Parietal lobe (tissue), 1 donor: Measurements from ENCODE around the gene TMEM171. TPM values are rescaled to one million over a fixed set of nuclear protein-coding genes. Genes with fewer than 3 reads are reported as not detected.

Source experiments
- total RNA-seq: library from RNA; depleted of rRNA; stranded (reverse); fragments of >200 nt; gene quantifications from one replicate; pipeline ENCODE4 v1.2.3, GENCODE V29; 2014

TMEM171 gene, protein sequence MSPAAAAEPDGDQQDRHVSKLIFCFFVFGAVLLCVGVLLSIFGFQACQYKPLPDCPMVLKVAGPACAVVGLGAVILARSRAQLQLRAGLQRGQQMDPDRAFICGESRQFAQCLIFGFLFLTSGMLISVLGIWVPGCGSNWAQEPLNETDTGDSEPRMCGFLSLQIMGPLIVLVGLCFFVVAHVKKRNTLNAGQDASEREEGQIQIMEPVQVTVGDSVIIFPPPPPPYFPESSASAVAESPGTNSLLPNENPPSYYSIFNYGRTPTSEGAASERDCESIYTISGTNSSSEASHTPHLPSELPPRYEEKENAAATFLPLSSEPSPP
- 0.94 TPM for total RNA-seq

DNA sequence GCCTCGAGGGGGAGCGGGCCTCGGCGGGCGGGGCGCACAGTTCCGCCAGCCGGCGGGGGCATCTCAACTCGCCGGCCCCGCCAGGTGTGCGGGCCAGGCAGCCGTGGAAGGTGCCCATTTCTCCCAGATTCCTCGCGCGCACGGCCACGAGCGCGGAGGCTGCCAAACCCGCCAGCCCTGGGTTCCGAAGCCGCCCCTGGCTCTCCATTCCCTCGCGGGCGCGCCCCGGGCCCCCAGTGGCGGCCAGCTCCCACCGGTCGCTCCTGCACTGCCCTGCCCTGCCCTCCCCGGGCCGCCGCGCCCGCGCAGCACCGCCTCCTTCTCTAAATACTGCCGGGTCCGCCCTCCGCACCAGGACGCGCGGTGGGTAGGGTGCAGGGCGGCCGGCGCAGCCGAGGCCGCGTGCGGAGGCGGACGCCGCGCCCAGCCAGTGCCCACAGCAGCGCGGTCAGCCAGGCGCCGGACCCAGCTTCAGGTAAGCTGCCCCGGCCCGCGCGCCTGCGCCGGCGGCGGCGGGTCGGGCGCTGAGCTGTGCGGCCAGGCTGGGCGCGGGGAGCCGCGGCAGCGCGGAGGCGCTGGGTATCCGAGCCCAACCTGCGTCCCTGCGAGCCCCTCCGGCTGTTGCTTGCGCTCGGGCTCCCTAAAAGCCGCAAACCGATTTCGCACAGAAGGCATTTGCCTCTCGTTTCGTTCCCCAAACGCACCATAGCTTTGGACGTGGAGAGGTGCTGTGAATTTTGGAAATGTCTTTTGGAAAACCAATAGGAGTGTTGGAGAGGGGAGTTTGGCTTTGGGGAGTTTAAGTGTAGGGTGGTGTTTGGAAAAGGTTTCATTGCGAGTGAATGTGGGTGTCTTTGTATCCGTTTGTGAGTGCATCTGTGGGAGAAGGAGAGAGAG lies at the start of gene TMEM171:
TSS of gene TMEM171 (plus strand) at position 354 of the 897 bp plus-strand sequence. CDS start 2,799 bp downstream, outside the sequence.

DNA sequence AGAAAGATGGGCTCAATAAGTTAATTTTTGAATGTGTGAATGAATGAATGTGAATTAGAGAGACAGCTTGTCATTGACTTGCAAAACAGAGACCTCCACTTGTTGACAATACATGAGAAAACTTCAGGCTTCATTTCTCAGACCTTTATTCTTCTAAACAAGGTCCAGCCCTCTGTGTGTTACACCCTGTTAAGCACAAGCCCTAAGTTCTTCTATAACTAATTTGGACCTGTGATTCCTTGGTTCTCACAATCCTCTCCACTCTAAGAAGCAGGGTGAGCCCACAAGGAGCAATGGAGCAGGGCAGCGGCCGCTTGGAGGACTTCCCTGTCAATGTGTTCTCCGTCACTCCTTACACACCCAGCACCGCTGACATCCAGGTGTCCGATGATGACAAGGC lies 52.6 kb downstream of the TMEM171 start, which contains the start of gene TMEM174:
TSS of gene TMEM174 (plus strand) at position 243 of the 400 bp plus-strand sequence. CDS start at position 294, 51 bp downstream.

Other genes with a start within 250 kb of the TMEM171 start
- gene FCHO2, start 164.5 kb upstream of the TMEM171 start, total RNA-seq = 76.7 TPM
- gene TMEM174, start 52.6 kb downstream of the TMEM171 start, total RNA-seq = not detected